Measurements from ENCODE around the gene ATG10.

ATG10 gene

GRCh38 chr5:82204567-82204966 lies 232.7 kb downstream of the ATG10 start:
- Histone ChIP-seq H3K4me3 (ENCODE audit: low read depth in 1 of 2, low read length in 2 of 2) (no peak overlapping the region), H3K9ac (ENCODE audit: low read depth, low read length) (no peak overlapping the region), H2AFZ (ENCODE audit: low read depth, low read length) (no peak overlapping the region), H3K27me3 (ENCODE audit: insufficient read depth, low read length, poor library complexity) (no peaks in the 10 kb centered on the region), H3K4me2 (ENCODE audit: insufficient read depth, low read length) (no peak overlapping the region), H3K4me1 (ENCODE audit: insufficient read depth, low read length) (no peaks in the 10 kb centered on the region), H3K36me3 (ENCODE audit: insufficient read depth, low read length) (no peaks in the 10 kb centered on the region), H4K20me1 (ENCODE audit: insufficient read depth, low read length) (no peaks in the 10 kb centered on the region), H3K79me2 (ENCODE audit: insufficient read depth, low read length) (no peaks in the 10 kb centered on the region), H3K27ac (ENCODE audit: low read length) (no peak overlapping the region), H3K9me3 (ENCODE audit: insufficient read depth, low read length, severe bottlenecking) (no peaks in the 10 kb centered on the region)
- DNase-seq (no peak), ATAC-seq (ENCODE audit: insufficient read depth, low read depth) (no peak)
- no peak for TF ChIP-seq CTCF (IDR thresholded peaks at IDR 0.05; ENCODE audit: borderline replicate concordance, extremely low read depth, low read length, poor library complexity, severe bottlenecking)

- no peak for TF ChIP-seq CTCF (IDR thresholded peaks at IDR 0.05; ENCODE audit: borderline replicate concordance, extremely low read depth, low read length, poor library complexity, severe bottlenecking)
- no peak for TF ChIP-seq EZH2 (IDR thresholded peaks at IDR 0.05; ENCODE audit: borderline replicate concordance, low read depth, low read length, severe bottlenecking)
- Histone ChIP-seq H3K9me3 (ENCODE audit: insufficient read depth, low read length, severe bottlenecking) (no peaks in the 10 kb centered on the region), H3K36me3 (ENCODE audit: insufficient read depth, low read length) (no peaks in the 10 kb centered on the region), H3K4me3 (ENCODE audit: low read depth in 1 of 2, low read length in 2 of 2) (no peak overlapping the region), H2AFZ (ENCODE audit: low read depth, low read length) (no peak overlapping the region), H3K9ac (ENCODE audit: low read depth, low read length) (no peak overlapping the region), H3K79me2 (ENCODE audit: insufficient read depth, low read length) (no peaks in the 10 kb centered on the region), H3K27me3 (ENCODE audit: insufficient read depth, low read length, poor library complexity) (no peaks in the 10 kb centered on the region), H3K27ac (ENCODE audit: low read length) (no peak overlapping the region), H3K4me2 (ENCODE audit: insufficient read depth, low read length) (no peak overlapping the region), H4K20me1 (ENCODE audit: insufficient read depth, low read length) (no peaks in the 10 kb centered on the region), H3K4me1 (ENCODE audit: insufficient read depth, low read length) (no peaks in the 10 kb centered on the region)
- DNase-seq (no peak), ATAC-seq (ENCODE audit: insufficient read depth, low read depth) (no peak)
Observed at GRCh38 chr5:82205005-82205404, 233.2 kb downstream of the ATG10 start.

GRCh38 chr5:82208371-82208770 lies 236.5 kb downstream of the ATG10 start:
- no peaks in the 10 kb centered on the region for H3K9me3 ChIP-seq (ENCODE audit: insufficient read depth, low read length, severe bottlenecking)
- no peaks in the 10 kb centered on the region for H3K4me1 ChIP-seq (ENCODE audit: insufficient read depth, low read length)
- peaks cover 8% of the 10 kb centered on the region; the same call in 1 of the 2 replicates for H3K36me3 ChIP-seq (ENCODE audit: insufficient read depth, low read length)
- no peak for DNase-seq
- H3K27ac ChIP-seq (ENCODE audit: low read length) = no peak overlapping the region
- no peak overlapping the region for H3K9ac ChIP-seq (ENCODE audit: low read depth, low read length)
- no peaks in the 10 kb centered on the region for H4K20me1 ChIP-seq (ENCODE audit: insufficient read depth, low read length)
- H2AFZ ChIP-seq (ENCODE audit: low read depth, low read length) = no peak overlapping the region
- H3K4me2 ChIP-seq (ENCODE audit: insufficient read depth, low read length) = no peak overlapping the region
- no peaks in the 10 kb centered on the region for H3K27me3 ChIP-seq (ENCODE audit: insufficient read depth, low read length, poor library complexity)
- H3K4me3 ChIP-seq (ENCODE audit: low read depth in 1 of 2, low read length in 2 of 2) = no peak overlapping the region
- H3K79me2 ChIP-seq (ENCODE audit: insufficient read depth, low read length) = no peaks in the 10 kb centered on the region
- TF ChIP-seq EZH2 (IDR thresholded peaks at IDR 0.05; ENCODE audit: borderline replicate concordance, low read depth, low read length, severe bottlenecking) (no peak), CTCF (IDR thresholded peaks at IDR 0.05; ENCODE audit: borderline replicate concordance, extremely low read depth, low read length, poor library complexity, severe bottlenecking) (no peak)
- ATAC-seq (ENCODE audit: insufficient read depth, low read depth) = no peak
